Activated T-helper 2 cell treated with anti-CD3 and anti-CD28 coated beads, Interferon-gamma antibody, Interleukin-2, Interleukin-4, amounts not matched to agents 10 μg/mL and 5 μg/mL and 100 μg/mL, durations not matched to agents 14 hours and 24 hours and 36 hours (primary cell): ENCODE data around the gene HSPG2. TPM values are rescaled to one million over a fixed set of nuclear protein-coding genes. Genes with fewer than 3 reads are reported as not detected.
"Not testable (repeated sequence)": the region's sequence is repeated elsewhere in the genome, so short reads cannot be mapped to it uniquely, and the experiment has no call there.

Experiments used
- DNase-seq: peaks from one replicate; pipeline ENCODE4 v3.0.0; 2021; ENCODE audit warnings: low spot score
- H3K27ac Mint-ChIP-seq: one replicate; pipeline ENCODE4 v1.8.0; 2021; ENCODE audit warnings: mixed read lengths
- H3K27me3 Mint-ChIP-seq: one replicate; pipeline ENCODE4 v1.8.0; 2021; ENCODE audit warnings: low read depth, mixed read lengths
- H3K36me3 Mint-ChIP-seq: one replicate; pipeline ENCODE4 v1.8.0; 2021; ENCODE audit warnings: low read depth, mixed read lengths
- H3K4me1 Mint-ChIP-seq: one replicate; pipeline ENCODE4 v1.8.0; 2021; ENCODE audit warnings: low read depth, mixed read lengths
- H3K4me3 Mint-ChIP-seq: one replicate; pipeline ENCODE4 v1.8.0; 2021; ENCODE audit warnings: low read depth, mild to moderate bottlenecking, moderate library complexity, mixed read lengths
- H3K9me3 Mint-ChIP-seq: one replicate; pipeline ENCODE4 v1.8.0; 2021; ENCODE audit warnings: mixed read lengths
- intact Hi-C: fragments of 100-400 bp; cut with micrococcal nuclease; formaldehyde crosslinking; loops from one replicate; pipeline ENCODE4 v1.15.1; 2023
- total RNA-seq: library from RNA; stranded (reverse); gene quantifications from 2 replicates; pipeline ENCODE4 v1.2.3, GENCODE V29; 2022

The HSPG2 gene
- total RNA-seq, 1 donor from 2014 or later = 4.1 TPM

DNA sequence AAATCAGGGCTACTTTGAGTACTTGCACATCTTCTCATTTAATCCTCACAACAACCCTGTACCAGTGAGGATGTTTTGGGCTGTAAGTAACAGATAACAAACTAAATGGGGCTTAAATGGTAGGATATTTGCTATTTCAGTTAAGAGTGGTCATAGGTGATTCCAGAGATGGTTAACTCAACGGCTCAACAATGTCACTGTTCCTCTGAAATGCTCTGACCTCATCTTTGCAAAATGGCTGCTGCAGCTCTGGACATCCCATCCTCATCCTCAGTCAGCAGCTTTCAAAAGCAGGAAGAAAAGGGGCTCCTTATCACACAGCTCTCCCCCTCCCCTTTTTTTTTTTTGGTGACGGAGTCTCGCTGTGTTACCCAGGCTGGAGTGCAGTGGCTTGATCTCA lies 123.6 kb downstream of the HSPG2 start:
- H3K9me3 Mint-ChIP-seq = no peaks in the 10 kb centered on the region
- H3K4me3 Mint-ChIP-seq = no peak overlapping the region
- intact Hi-C loops = no loop called here
- no peak for DNase-seq
- H3K27ac Mint-ChIP-seq = no peak overlapping the region
- no peaks in the 10 kb centered on the region for H3K36me3 Mint-ChIP-seq
- H3K27me3 Mint-ChIP-seq = peaks cover 13% of the 10 kb centered on the region
- H3K4me1 Mint-ChIP-seq = peaks cover 5% of the 10 kb centered on the region

DNA sequence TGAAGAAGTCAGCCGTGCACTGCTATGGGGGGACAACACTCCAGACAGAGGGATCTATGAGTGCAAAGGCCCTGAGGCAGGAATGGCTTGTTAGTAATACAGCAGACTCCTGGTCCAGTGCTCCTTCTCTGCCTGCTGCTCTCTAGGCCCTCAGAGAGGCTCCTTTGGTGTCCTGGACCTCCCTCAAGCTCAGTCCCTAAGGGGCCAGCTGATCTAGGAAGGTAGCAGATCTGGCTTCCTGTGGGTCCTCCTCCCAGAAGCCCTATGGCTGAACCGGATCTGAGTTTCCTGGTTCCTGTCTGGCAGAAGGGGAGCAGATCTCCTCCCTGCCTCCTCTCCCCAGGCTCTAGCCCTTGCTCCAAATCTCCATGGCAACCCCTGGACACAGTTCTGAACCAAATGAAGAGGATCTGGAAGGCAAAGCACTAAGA lies 125.2 kb downstream of the HSPG2 start, which contains the start of gene LDLRAD2:
LDLRAD2 (plus strand) TSS at position 391 of the 431 bp plus-strand sequence. CDS start 187 bp downstream, outside the sequence.
- no peak for DNase-seq
- intact Hi-C loops = no loop called here
- Mint-ChIP-seq H3K4me3 (no peak within 1 kb of the TSS), H3K27ac (no peak within 1 kb of the TSS), H3K4me1 (peaks cover 4% of the 10 kb centered on the region), H3K36me3 (no peaks in the 10 kb centered on the region), H3K27me3 (peaks cover 13% of the 10 kb centered on the region), H3K9me3 (no peaks in the 10 kb centered on the region)

DNA sequence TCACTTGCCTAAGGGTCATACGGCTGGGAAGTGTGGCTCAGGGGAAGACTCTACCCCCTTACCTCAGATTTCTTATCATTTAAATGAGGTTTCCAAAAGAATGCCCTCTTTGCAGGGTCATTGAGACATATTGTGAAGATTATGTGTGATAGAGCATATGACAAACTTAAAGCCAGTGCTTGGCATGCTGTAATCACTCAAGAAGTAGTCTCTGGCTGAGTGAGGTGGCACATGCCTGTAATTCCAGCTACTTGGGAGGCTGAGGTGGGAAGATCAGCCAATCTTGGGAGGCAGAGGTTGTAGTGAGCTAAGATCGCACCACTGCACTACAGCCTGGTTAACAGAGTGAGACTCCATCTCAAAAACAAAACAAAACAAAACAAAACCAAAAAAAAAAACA lies 132.6 kb downstream of the HSPG2 start:
- Mint-ChIP-seq H3K36me3 (no peaks in the 10 kb centered on the region), H3K27me3 (peaks cover 1% of the 10 kb centered on the region), H3K27ac (no peak overlapping the region), H3K4me1 (no peaks in the 10 kb centered on the region), H3K9me3 (no peaks in the 10 kb centered on the region), H3K4me3 (no peak overlapping the region)
- no peak for DNase-seq
- intact Hi-C loops = no loop called here

DNA sequence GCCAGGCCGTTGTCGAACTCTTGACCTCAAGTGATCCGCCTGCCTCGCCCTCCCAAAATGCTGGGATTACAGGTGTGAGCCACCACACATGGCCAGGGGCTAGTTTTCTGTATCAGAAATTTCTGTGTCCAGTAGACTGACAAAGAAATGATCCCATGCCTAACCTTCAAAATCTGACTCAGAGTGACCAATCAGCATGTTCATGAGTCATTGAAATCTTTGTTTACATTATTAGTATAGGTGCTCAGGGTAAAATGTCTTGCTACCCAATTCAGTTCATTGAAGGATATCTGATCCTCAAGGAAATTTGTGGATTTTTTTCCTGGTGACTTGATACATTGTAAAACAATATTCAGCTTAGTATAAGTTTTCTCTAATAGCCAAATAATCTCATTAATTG lies 136.0 kb downstream of the HSPG2 start:
- H3K4me3 Mint-ChIP-seq = no peak overlapping the region
- H3K27ac Mint-ChIP-seq = no peak overlapping the region
- no peaks in the 10 kb centered on the region for H3K36me3 Mint-ChIP-seq
- no peaks in the 10 kb centered on the region for H3K4me1 Mint-ChIP-seq
- no peak for DNase-seq
- no peaks in the 10 kb centered on the region for H3K9me3 Mint-ChIP-seq
- peaks cover 1% of the 10 kb centered on the region for H3K27me3 Mint-ChIP-seq
- intact Hi-C loops = no loop called here

DNA sequence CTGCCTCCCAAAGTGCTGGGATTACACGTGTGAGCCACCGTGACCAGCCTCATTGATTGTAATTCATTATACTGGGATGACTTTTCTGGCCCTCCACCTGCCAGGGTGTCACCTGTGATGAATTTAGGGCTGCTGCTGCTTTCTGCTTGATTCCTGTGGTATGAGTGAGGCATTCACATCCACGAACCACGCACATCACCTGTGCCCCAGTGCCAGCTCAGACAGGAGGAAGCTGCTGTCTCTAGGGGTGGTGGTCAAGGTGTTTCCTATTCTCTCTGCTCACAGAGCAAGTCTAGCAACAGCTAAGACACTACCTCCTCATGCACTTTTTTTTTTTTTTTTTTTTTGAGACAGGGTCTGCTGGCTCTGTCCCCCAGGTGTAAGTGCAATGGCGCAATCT lies 137.4 kb downstream of the HSPG2 start:
- intact Hi-C loops = no loop called here
- H3K27me3 Mint-ChIP-seq = peaks cover under 1% of the 10 kb centered on the region
- no peaks in the 10 kb centered on the region for H3K4me1 Mint-ChIP-seq
- H3K27ac Mint-ChIP-seq = no peak overlapping the region
- no peak for DNase-seq
- peaks cover 10% of the 10 kb centered on the region for H3K9me3 Mint-ChIP-seq
- H3K36me3 Mint-ChIP-seq = no peaks in the 10 kb centered on the region
- no peak overlapping the region for H3K4me3 Mint-ChIP-seq

DNA sequence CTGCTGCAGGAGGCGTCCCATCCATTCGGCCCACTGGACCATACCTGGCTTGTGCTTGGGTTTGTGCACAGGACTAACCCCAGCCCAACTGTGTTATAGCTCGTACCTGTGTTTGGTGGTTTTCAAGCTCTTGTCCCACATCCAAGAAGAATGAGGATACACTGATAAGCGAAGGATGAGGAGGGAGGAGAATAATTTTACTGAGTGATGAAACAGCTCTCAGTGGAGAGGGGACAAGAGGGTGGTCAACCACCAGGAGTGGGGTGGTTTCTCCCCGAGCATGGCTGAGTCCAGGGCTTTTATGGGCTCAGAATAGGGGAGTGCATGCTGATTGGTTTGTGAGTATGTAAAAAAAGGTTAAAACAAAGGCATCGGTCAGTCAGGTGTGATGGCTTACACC lies 142.0 kb downstream of the HSPG2 start:
- H3K27ac Mint-ChIP-seq = no peak overlapping the region

DNA sequence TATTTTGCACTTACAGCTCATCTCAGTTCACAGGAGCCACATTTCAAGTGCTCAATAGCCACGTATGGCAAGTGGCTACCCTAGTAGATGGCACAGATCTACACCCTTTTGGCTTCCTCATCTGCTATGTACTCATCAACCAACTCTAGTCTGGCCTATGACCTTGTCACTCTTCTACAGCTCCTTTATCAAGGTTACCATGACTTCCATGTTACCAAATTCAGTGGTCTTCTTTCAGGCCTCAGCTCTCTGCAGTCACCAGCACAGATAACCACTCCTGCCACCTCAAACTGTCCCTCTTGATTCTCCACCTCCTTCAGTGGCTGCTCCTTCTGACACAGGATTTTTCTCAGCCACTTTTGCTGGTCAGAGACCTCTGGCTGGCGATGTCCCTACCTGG lies 142.5 kb downstream of the HSPG2 start:
- H3K27me3 Mint-ChIP-seq = no peaks in the 10 kb centered on the region
- no peak for DNase-seq
- no peak overlapping the region for H3K27ac Mint-ChIP-seq
- intact Hi-C loops = no loop called here
- peaks cover 13% of the 10 kb centered on the region for H3K9me3 Mint-ChIP-seq
- H3K36me3 Mint-ChIP-seq = no peaks in the 10 kb centered on the region
- H3K4me3 Mint-ChIP-seq = no peak overlapping the region
- no peaks in the 10 kb centered on the region for H3K4me1 Mint-ChIP-seq

More for the DNA sequence above, 142.0 kb downstream of the HSPG2 start:
- Mint-ChIP-seq H3K4me1 (no peaks in the 10 kb centered on the region), H3K27me3 (no peaks in the 10 kb centered on the region), H3K4me3 (no peak overlapping the region), H3K9me3 (peaks cover 13% of the 10 kb centered on the region), H3K36me3 (no peaks in the 10 kb centered on the region)
- no peak for DNase-seq
- intact Hi-C loops = no loop called here

DNA sequence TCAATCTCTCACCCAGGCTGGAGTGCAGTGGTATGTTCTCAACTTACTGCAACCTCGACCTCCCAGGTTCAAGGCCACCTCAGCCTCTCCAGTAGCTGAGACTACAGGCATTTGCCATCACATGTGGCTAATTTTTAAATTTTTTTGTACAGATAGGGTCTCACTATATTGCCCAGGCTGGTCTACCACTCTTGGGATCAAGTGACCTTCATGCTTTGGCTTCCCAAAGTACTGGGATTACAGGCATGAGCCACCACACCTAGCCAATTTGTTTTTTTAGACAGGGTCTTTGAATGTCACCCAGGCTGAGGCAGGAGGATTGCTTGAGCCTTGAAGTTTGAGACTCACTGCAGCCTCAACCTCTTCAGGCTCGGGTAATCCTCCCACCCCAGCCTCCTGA lies 144.0 kb downstream of the HSPG2 start:
- Mint-ChIP-seq H3K36me3 (no peaks in the 10 kb centered on the region), H3K9me3 (peaks cover 13% of the 10 kb centered on the region), H3K4me3 (no peak overlapping the region), H3K4me1 (no peaks in the 10 kb centered on the region), H3K27ac (no peak overlapping the region), H3K27me3 (peaks cover 2% of the 10 kb centered on the region)
- DNase-seq = no peak
- intact Hi-C loops = no loop called here

DNA sequence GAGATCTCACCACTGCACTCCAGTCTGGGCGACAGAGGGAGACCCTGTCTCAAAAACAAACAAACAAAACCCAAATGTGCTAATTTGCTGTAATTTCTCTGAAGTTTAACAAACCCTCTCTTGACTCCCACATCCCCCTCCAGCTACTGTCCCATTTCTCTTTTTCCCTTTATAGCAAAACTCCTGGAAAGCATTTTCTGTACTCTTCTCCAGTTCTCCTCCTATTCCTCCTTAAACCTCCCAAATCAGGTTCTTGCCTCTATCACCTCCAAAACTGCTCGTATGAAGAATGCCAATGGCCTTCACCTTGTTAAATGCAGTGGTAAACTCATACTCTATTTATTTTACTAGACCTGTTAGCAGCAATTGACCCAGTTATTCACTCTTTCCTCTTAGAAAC lies 150.5 kb downstream of the HSPG2 start:
- Mint-ChIP-seq H3K4me1 (peaks cover 4% of the 10 kb centered on the region), H3K36me3 (peaks cover 4% of the 10 kb centered on the region), H3K4me3 (no peak overlapping the region), H3K27ac (no peak overlapping the region), H3K9me3 (no peaks in the 10 kb centered on the region), H3K27me3 (peaks cover 6% of the 10 kb centered on the region)
- intact Hi-C loops = no loop called here
- DNase-seq = no peak

DNA sequence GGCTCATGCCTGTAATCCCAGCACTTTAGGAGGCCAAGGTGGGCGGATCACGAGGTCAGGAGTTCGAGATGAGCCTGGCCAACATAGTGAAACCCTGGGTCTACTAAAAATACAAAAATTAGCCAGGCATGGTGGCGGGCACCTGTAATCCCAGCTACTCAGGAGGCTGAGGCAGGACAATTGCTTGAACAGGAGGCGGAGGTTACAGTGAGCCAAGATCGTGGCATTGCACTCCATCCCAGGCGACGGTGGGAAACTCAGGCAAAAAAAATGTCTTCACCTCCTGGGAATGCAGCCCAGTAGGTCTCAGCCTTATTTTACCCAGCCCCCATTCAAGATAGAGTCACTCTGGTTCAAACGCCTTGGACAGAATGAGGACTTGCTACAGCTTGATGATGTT lies 151.3 kb downstream of the HSPG2 start:
- intact Hi-C loops, H3K4me3 Mint-ChIP-seq, H3K4me1 Mint-ChIP-seq, H3K27ac Mint-ChIP-seq, H3K9me3 Mint-ChIP-seq, H3K36me3 Mint-ChIP-seq, H3K27me3 Mint-ChIP-seq, DNase-seq: not testable (repeated sequence)

DNA sequence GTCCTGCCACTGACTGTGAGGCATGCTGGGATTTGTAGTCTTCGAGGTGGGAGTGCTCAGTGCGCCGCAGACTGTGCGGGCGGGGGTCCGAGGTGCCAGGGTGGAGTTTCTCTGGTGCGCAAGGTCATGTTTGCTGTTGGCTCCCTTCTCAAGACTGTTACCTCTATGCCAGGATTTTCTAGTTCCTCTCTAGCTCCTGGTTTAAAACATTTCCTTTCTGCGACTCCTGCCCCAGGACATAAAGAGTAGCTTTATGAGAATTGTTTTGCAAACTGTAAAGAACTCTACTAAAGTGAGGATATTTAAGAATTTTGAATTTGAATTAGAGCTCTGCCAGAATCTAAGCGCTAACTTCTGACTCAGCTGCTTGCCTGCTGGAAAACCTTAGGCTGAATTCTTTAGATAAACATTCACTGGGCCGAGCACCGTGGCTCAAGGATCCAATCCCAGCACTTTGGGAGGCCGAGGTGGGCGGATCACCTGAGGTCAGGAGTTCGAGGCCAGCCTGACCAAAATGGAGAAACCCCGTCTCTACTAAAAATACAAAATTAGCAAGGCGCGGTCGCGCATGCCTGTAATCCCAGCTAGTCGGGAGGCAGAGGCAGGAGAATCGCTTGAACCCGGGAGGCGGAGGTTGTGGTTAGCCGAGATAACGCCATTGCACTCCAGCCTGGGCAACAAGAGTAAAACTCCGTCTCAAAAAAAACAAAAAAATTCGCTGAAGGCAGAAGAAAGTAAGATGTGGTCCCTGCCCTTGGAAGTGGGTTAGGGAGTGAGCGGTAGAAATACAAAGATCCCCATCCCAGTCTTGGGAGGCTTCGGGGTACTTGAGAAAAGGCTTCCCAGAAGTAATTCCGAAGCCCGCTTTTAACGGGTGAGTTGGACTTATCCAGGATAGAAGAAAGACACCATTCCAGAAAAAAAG lies 153.2 kb downstream of the HSPG2 start:
- Mint-ChIP-seq H3K9me3 (no peaks in the 10 kb centered on the region), H3K4me3 (peak overlapping the region; percentile 96), H3K27ac (peak overlapping the region; percentile 100), H3K36me3 (peaks cover 17% of the 10 kb centered on the region), H3K4me1 (peaks cover 15% of the 10 kb centered on the region), H3K27me3 (peaks cover 6% of the 10 kb centered on the region)
- intact Hi-C loops = loop anchor here (1.0 to 5.0 kb wide), 6 partner anchors 16 to 492 kb away; partner anchors contain the start of genes CDC42 and ECE1
- DNase-seq = no peak

DNA sequence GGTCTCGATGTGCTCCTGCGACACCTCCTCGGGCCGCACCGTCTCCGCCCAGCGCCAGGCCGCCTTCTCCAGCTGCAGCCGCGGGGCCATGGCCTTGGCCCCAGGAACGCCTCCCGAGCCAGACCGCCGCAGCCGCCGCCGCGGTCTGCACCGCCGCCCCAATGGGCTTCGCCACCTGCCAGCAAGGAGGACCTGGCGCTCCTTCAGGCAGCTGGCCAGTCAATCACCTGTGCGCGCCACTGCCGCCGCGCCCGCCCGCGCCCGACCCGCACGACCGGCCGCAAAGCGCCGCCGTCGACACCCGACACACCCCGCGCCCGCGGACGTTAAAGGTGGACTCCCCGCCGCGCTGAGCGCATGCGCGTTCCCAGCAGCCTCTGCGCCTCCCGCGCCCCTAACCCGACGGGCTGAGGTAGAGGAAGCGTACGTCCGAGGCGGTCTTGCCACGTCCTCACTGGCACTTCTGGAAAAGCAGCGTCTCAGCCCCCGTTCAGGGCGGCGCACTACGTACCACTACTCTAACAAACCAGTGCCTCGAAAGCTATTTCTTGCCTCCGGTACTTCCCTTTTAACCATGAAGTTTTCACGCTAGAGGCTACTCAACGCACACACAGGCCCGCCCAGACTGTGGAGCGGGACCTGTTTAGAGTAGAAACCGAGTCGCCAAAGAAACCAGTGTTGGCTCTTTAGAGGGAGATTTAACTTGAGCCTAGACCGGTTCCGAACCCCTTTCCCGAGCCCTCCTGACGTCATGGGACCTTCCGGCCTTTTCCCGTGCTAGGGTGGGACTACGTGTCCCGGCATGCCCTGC lies 154.0 kb downstream of the HSPG2 start, which contains the start of gene USP48:
USP48 (minus strand) TSS at position 282 of the 811 bp plus-strand sequence; CDS start at position 90, 192 bp downstream.
- Mint-ChIP-seq H3K27me3 (peaks cover 4% of the 10 kb centered on the region), H3K36me3 (peaks cover 21% of the 10 kb centered on the region), H3K4me3 (peak within 1 kb of the TSS; percentile 96), H3K9me3 (no peaks in the 10 kb centered on the region), H3K27ac (peak within 1 kb of the TSS; percentile 100), H3K4me1 (peaks cover 19% of the 10 kb centered on the region)
- intact Hi-C loops = loop anchor here (1.0 to 5.0 kb wide), 6 partner anchors 15 to 491 kb away; partner anchors contain the start of genes CDC42 and ECE1
- DNase-seq = peak; percentile 98
